WI38 (cell line): ENCODE data around the gene AURKA.

Source experiments
- H3K4me3 ChIP-seq: 2 replicates; pipeline ENCODE4 v1.5.1; 2011; ENCODE audit warnings: low read depth, mild to moderate bottlenecking, control low read depth, low read length
- CTCF ChIP-seq: IDR thresholded peaks from 2 replicates; pipeline ENCODE4 v1.5.1; 2012; ENCODE audit warnings: low read depth, mild to moderate bottlenecking, control low read depth, low read length

Gene AURKA

GRCh38 chr20:56422824-56423189 is 30.8 kb upstream of the AURKA start:
- no peak overlapping the region for H3K4me3 ChIP-seq

DNA sequence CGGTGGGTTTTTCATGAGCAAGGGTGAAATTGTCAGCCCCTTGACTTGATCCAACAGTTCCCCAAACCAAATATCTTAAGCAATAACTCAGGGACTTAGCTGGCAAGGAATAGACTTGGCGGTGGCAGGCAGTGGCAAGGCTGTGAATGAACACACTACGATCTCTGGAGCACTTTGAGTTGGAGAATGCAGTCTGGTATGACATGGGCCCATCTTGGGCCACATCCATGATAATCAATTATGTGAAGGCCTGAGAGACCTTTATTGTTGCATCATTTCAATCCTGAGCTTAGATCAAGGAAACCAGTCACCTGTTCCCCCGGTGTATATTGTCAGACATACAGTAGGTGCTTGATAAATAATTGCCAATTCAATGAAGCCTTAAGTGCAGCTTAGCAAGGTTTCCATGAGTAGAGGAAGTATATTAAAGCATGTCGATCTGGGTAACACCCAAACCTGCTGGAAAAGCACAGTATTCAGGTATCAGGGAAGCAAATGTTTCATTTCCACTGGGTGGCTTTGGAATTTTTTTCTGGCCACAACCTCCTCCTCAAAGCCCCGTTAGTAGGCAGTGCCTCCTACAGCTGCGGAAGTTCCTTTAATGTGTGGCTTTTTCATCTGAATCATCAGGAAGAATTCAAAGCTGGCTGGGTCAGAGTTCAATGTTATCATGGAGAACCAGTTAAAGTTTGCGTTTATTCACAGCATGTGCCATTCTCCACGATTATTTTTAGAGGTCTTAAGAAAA is 30.2 kb upstream of the AURKA start:
- H3K4me3 ChIP-seq = no peak overlapping the region
- no peak for TF ChIP-seq CTCF

More at GRCh38 chr20:56422824-56423189, 30.8 kb upstream of the AURKA start:
- no peak for TF ChIP-seq CTCF

DNA sequence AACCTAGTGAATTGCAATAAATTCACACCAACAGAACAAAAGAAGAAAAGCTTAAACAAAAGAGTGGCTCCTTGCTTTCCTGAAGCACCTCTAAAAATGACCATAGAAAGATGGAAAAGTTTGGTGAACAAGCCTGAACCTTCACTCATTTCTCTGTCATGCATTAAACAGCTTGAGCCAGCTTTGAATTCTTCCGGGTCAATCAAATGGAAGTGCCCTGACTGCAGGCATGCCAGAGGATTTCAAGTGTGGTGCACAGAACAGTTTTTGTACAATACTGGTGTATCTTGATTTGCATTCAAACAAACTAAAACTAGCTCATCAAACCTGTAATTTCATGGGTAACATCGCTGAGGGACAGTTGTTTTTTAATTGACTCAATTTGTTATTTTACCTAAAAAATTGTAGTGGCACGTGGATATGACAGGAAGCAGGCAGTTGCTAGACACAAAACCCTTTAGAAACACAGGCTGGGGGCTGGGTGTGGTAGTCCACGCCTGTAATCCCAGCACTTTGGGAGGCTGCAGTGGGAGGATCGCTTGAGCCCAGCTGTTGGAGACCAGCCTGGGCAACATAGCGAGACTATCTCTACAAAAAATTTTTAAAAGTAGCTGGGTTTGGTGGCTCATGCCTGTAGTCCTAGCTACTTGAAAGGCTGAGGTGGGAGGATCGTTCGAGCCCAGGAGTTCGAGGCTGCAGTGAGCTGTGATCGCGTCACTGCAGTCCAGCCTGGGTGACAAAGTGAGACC is 29.1 kb upstream of the AURKA start:
- H3K4me3 ChIP-seq = no peak overlapping the region
- no peak for TF ChIP-seq CTCF

- H3K4me3 ChIP-seq = no peak overlapping the region
- no peak for TF ChIP-seq CTCF
Observed at GRCh38 chr20:56420028-56420427, 28.0 kb upstream of the AURKA start.

- no peak overlapping the region for H3K4me3 ChIP-seq
- TF ChIP-seq CTCF = no peak
Observed at GRCh38 chr20:56418385-56418861, 26.4 kb upstream of the AURKA start.

- TF ChIP-seq CTCF = no peak
- H3K4me3 ChIP-seq = no peak overlapping the region
Observed at GRCh38 chr20:56417911-56418310, 25.9 kb upstream of the AURKA start.

GRCh38 chr20:56417402-56417801 is 25.4 kb upstream of the AURKA start:
- no peak for TF ChIP-seq CTCF
- no peak overlapping the region for H3K4me3 ChIP-seq
